ENCODE data around the gene EXOC6B. TPM values are rescaled to one million over a fixed set of nuclear protein-coding genes. Genes with fewer than 3 reads are reported as not detected.

EXOC6B gene
- total RNA-seq, 1 experiment from 2014 or later, result 11.7 TPM

DNA sequence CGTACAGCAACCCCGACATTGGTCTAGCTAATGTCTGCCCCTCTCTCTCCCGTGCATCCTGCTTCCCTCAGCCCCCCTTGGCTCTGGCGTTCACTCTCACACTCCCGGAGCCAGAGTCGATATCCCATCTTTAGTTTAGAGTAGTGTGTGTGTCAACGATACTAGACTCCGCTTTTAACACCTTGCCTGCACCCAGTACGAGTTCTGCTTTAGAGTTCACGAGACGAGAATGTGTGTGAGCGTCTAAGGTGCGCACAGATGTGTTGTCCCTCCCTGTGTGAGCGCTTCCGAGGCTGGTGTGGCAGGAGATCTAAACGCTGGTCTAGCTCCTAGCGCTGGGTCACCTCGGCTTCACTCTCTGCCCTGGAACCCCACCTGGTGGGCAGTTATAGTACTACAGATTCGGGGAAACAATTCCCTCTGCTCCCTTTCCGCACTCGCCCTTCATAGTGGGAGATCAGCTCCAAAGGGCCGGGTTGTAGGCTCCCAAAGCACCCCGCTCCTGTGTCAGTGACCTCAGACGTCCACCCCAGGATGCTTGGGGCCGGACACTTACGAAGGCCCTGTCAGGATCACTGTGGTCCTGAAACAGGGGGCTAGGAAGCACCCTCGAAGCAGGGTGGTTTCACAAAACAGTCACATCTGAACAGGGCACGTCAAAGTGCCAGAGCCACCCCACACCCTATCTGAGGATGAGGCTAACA is 675.5 kb downstream of the EXOC6B start:
- Histone ChIP-seq H3K4me3 (0 out of 2 replicates have a peak overlapping the region, but pooled peaks have one; percentile 0), H3K27me3 (no peaks in the 10 kb centered on the region), H3K36me3 (peaks cover 4% of the 10 kb centered on the region), H3K9me3 (no peaks in the 10 kb centered on the region)
- DNase-seq, result peak; percentile 78

DNA sequence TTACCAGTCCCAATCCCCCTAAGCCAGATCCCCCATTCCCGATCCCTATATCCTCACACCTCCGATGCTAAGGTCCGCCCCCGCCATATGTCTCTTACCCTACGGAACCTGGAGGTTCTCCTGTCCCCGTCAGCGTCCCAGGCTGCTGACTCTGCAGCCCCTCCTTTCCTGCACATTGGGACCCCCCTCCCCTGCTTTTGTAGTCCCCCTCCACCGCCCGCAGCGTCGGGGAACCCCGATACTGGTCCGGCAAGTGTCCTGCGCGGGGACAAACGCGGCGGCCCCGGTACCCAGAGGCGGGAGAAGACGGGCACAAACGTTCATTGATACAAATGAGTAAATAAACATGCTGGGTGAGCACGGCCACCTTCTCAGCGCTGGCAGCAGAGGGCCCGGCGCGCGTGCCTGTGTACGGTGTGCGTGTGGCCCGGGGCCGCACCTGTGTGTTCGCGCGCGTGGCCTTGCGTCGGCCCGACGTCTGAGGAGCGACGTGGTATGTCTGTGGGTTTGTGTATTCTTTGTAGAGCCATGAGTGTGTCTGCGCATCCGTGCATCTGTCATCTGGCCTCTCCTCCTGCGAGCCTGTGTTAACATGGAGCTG is 676.2 kb downstream of the EXOC6B start:
- H3K27me3 ChIP-seq, result no peaks in the 10 kb centered on the region
- H3K4me3 ChIP-seq, result peak overlapping the region; percentile 54; the same call in 1 of the 2 replicates
- no peaks in the 10 kb centered on the region for H3K9me3 ChIP-seq
- peaks cover 4% of the 10 kb centered on the region for H3K36me3 ChIP-seq
- DNase-seq, result no peak

DNA sequence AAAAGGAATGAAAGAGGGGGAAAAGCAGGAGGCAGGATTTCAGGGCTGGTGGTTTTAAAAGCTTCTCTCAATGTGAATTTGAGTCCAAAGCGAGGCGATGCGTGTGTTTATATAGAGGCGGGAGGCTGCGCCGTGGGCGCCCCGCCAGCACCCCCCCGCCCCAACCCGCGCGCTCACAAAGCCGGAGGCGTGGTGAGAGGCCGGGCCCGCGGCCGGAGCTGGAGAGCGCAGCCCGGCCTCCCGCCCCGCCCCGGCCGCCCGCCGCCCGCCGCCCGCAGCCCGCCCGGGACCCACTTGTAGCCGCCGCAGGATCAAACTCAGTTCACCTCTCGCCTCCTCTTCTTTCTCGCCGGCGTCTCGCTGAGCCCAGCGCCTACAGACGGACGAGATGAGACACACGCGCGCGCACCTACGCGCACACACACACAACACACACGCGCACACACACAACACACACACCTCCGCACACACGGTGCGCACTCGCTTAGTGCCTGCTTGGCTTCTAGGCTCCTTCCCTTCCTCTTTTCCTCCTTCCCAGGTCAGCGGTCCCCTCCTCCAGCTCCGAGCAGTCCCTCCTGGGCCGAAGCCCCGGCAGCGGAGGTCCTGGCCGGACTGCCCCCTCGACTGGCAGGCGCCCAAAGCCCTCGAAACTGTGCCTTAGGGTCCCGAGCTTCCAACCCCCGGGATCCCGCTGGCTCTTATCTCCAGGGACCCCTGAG is 676.8 kb downstream of the EXOC6B start:
- peak overlapping the region; percentile 54 for H3K4me3 ChIP-seq
- no peaks in the 10 kb centered on the region for H3K9me3 ChIP-seq
- no peaks in the 10 kb centered on the region for H3K27me3 ChIP-seq
- DNase-seq, result peak; percentile 83
- peaks cover 6% of the 10 kb centered on the region for H3K36me3 ChIP-seq

DNA sequence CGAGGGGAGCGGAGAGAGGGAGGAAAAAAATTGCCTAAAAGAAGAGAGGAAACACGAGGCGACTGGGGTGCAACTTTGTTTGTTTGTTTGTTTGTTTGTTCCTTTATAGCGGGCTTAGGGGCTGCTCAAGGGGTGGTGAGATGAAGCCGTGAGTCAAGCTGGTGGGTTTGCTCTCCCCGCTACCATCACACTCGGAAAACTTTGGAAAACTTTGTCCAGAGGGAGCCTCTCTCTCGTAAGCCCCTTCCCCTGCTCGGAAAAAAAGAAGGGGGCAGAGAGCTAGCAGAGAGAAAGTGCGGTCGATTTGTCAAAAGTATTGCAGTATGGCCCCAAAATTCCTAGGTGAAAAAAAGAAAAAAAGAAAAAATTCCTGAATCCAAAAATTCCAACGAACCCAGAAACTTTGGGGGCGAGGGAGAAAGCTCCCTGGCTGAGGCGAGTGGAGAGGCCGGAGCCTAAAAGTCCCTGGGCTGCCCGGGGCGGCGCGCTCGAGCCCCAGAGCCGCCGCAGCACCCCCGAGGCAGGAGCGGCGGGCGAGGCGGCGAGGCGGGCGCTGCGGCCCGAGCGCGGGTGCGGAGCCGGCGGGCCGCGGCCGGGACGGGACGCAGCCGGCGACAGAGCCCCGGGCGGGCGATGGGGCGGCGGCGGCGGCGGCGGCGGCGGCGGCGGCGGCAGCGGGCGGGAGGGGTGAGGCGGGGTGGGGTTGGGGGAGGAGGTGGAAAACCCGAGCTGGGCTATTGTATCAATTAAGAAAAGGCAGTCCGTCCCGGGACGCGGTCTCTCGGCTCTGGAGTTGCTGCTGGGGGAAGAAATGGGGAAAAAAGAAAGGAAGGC is 677.6 kb downstream of the EXOC6B start:
- peak overlapping the region; percentile 81 for H3K4me3 ChIP-seq
- no peak for DNase-seq
- H3K27me3 ChIP-seq, result no peaks in the 10 kb centered on the region

DNA sequence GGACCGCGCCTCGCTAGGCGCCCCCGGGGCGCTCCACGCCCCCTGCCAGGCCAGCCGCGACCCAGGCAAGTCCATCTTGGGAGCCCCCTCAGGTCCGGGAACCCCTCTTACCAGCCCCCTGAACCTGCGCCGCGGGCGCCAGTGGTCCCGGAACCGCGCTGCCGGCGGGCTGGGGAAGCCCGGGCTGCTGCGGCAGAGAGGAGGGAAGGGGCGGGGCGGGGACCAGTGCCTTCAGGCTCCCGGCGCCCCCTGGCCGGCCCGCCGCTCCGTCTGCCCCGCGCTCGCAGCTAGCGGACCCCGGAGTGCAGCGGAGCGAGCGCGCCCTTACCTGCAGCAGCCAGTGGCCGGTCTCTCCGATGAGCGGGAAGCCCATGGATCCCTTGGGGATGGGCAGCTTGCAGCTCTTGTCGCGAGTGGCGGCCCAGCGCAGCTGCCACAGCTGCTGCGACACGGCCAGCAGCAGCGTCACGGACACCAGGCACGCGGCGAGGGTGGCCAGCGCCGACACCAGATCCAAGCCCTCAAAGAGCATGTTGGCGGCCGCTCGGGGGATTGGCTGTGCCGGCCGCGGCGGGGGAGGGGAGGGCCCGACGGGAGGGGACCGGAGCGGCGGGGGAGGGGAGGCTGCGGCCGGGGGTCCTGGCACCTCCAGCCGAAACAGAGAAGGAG is 678.4 kb downstream of the EXOC6B start, which contains the start of gene CYP26B1:
CYP26B1 (minus strand) TSS at position 560 of the 669 bp plus-strand sequence; CDS start at position 532, 28 bp downstream.
- peak; percentile 54 for DNase-seq
- H3K27me3 ChIP-seq, result no peaks in the 10 kb centered on the region
- H3K36me3 ChIP-seq, result peaks cover 19% of the 10 kb centered on the region
- H3K9me3 ChIP-seq, result no peaks in the 10 kb centered on the region
- peak within 1 kb of the TSS; percentile 81 for H3K4me3 ChIP-seq

More for the DNA sequence above, 677.6 kb downstream of the EXOC6B start:
- Histone ChIP-seq H3K36me3 (peaks cover 13% of the 10 kb centered on the region), H3K9me3 (no peaks in the 10 kb centered on the region)

DNA sequence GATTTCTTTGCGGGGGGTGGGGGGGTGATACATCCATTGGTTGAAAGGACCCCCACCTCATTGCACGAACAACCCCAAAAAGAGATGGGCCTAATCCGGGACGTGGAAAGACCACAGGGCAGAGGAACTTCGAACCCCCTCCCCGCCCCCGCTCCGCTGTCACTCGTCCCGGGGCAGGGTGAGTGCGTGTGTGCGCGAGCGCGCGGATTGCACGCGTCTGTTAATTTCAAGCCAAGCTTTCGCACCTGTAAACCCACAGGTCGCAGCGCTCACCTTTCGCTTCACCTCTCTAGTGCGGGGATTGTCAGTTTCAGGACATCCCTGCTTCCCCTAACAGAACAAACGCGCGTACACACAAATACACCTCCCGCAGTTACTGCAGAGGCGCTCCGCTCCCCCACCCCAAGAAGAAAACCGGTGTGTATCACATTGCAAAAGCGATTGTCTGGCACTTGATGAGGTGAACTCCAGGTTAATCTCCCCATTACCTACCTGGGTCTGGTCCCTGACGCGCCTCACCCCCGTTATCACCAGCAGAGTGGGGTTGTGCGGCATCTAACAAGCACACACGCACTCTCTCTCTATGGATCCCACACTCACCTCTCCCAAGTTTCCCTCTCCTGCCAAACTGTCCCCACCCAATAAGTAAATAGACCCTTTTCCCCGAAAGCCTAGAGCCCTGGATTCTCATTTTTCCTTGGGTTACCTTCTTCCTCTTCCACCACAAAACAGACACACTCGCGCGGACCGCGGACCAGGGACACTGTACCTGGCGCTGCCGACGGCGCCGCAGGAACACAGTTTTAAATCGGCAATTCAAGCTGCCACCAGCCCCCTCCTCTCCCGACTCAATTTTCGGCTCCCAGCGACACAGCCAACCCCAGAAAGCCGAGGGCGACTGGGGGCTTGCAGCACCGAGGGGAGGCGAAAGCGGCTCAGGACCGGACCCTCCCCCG is 679.2 kb downstream of the EXOC6B start:
- DNase-seq, result no peak
- no peaks in the 10 kb centered on the region for H3K9me3 ChIP-seq
- H3K4me3 ChIP-seq, result peak overlapping the region; percentile 81
- H3K36me3 ChIP-seq, result peaks cover 24% of the 10 kb centered on the region
- no peaks in the 10 kb centered on the region for H3K27me3 ChIP-seq

DNA sequence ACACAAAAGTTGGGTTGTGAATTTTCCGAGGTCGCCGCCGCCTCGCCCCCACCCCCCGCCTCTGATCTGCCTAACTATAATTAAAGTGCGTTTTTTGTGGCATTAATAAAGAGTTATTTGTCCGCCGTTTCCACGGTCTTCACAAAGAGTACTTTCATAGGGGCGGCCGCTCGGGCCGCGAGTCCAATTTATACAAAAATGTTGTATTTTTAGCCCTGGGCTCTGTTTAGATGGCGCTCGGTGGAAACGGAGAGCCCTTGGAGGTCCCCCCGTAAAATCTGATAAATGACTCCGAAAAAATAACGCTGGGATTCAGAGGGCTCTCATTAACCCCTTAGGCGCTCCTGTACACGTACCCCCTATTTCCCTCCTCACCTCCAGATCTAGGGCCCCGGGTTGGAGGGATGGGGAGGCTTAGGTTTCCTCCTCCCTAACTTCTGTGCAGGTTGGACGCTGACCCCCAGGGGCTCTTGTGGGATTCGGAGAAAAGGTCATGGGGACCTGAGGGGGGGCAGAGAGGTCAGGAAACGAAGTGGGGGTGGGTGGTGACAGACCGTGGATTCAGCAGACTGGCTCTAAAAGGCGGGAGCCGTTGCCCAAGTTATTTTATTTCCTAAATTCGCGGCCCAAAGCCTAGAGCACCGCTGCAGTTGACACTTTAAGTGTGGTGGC is 680.0 kb downstream of the EXOC6B start:
- DNase-seq, result no peak
- Histone ChIP-seq H3K9me3 (no peaks in the 10 kb centered on the region), H3K4me3 (peak overlapping the region; percentile 81), H3K27me3 (no peaks in the 10 kb centered on the region), H3K36me3 (peaks cover 31% of the 10 kb centered on the region)

DNA sequence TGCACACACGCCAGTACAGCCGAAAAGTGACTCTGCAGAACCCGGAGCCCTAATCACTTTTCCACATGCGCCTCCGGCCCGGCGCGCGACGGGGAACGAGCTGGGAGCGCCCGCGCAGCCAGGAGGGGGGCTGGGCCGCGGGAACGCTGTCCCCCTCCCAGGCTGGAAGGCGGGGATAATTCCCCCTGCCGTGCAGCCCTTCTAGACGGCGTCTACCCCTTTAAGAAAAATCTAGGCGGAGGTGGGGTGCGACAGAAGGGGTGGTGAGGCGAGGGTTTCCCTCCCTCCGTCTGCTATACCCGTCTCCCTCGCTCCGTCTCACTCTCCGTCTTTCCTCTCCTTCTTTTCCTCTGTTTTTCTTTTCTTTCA is 680.6 kb downstream of the EXOC6B start:
- peak overlapping the region; percentile 81 for H3K4me3 ChIP-seq
- peak; percentile 79 for DNase-seq
- no peaks in the 10 kb centered on the region for H3K27me3 ChIP-seq
- peaks cover 31% of the 10 kb centered on the region for H3K36me3 ChIP-seq
- no peaks in the 10 kb centered on the region for H3K9me3 ChIP-seq

DNA sequence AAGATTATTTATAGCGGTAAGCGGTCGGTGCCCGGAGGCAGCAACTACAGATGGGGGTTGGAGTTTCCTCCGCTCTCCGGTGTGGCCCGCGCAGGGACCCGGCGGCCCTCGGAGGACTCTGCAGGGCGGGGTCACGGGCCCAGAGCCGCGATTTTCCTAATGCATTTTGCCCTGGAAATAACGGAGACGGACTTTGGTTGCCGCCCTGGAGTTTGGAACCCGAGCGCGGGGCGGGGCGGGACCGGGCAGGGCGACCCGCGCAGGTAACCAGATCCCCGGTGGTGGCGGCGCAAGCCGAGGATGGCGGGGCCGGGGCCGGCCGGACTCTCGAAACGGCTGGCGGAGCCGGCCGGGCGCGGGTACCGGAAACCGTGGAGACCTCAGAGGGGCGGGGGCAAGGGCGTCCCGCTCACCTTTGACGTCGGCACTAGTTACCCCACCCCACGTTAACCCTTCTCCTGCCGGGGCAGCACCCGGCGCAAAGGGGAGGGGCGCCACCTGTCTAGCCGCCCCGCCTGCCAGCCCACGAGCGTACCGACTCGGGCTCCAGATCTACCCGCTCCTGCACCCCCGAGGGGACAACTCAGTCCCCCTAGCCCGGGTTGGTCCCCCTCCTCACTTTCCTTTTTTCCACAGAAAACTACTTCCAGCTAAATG is 681.1 kb downstream of the EXOC6B start:
- DNase-seq, result peak; percentile 90
- Histone ChIP-seq H3K27me3 (no peaks in the 10 kb centered on the region), H3K4me3 (peak overlapping the region; percentile 81)

DNA sequence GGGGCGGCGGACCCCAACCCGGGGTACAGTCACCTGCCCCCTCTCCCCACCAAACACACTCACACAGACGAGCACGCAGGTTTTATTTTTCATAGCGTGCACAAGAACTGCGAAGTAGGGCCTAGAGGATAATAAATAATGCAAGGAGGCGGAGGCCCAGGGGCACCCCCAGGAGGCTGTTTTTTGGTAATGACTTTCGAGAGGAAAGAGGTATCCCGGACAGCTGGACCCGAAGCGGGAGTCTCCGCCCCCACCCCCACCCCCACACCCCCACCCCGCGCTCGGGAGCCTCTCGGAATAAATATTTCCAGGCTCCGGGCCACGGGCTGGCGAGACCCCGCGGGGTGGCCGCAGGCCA is 681.6 kb downstream of the EXOC6B start:
- H3K36me3 ChIP-seq, result peaks cover 40% of the 10 kb centered on the region
- no peak for DNase-seq
- H3K9me3 ChIP-seq, result no peaks in the 10 kb centered on the region
- H3K27me3 ChIP-seq, result no peaks in the 10 kb centered on the region
- peak overlapping the region; percentile 81 for H3K4me3 ChIP-seq

More for the DNA sequence above, 681.1 kb downstream of the EXOC6B start:
- no peaks in the 10 kb centered on the region for H3K9me3 ChIP-seq
- peaks cover 35% of the 10 kb centered on the region for H3K36me3 ChIP-seq

DNA sequence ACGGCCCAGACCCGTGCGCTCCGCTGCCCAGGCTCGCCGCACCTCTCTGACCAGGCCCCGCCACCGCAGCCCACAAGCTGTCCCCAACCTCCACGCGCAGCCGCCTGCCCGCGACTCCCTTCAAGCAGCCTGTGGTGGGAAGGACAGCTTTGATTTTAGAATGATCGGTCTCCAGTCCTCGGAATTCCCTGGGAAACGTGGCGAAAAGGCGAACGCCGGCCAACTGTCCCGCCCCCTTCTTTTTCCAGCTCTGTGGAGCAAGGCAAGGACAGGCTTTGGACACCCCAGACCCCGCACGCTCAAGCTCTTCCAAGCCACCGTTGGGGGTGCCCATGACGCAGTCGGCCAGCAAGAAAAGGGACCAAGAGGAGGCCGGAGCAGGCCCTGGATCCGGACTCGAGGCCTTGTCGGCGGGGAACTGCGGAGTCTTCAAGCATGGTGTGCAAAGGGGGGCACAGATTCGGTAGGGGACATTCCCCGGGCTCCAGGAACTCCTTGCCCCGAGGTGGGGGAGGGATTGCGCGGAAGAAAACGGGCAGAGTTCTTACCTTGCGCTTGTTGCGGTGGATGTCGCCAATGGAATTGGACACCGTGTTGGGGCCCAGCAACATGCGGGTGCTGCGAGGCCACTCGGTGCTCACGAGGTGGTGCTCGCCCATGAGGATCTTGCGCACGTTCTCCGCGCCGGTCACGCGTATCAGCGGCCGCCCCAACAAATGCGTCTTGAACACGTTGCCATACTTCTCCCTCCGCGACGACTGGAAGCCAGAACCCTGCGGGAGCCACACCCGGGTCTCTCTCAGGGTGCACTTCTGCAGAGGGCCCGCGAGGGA is 682.2 kb downstream of the EXOC6B start:
- no peak for DNase-seq
- no peaks in the 10 kb centered on the region for H3K27me3 ChIP-seq
- peak overlapping the region; percentile 81 for H3K4me3 ChIP-seq
- no peaks in the 10 kb centered on the region for H3K9me3 ChIP-seq
- H3K36me3 ChIP-seq, result peaks cover 43% of the 10 kb centered on the region

DNA sequence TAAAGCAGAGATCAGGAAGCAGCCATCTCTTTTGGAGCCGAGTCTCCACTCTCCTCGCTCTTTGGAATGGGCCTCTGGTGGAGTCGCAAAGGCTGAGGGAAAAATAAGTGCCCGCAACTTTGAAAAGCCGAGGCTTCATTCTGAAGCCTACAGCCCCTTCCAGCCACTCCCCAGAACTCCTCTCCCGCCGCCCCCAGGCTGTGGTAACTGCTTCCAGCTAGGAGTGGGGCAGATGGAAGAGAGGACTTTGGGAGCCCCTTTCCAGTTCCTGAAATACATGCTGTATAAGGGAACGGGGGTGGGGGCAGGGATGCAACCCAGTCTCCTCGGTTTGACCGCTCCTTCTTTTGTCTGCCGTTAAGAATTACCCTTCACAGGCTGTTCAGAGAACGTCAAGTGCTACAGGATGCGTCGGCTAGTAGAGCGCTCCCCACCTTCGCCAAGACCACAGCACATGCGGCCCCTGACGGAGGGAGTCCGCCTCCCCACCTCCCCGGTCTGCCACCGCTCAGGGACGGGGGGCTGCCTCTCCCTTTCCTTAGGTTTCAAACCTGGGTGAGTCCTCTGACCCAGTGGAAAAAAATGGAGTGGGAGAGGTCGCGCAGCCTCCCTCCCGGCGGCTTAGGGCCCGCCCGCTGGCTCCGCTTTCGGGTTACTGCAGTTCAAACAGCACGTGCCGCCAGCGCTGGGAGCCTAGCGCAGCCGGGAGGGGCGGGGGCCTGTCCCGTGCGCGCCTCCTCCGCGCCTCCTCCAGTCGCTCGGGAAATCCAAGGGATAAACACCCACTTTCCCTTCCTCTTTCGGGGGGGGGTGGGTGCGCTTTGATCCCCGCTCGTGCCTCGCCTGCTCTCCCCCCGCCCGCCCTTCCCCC is 683.0 kb downstream of the EXOC6B start:
- peak overlapping the region; percentile 81 for H3K4me3 ChIP-seq
- H3K27me3 ChIP-seq, result no peaks in the 10 kb centered on the region
- H3K36me3 ChIP-seq, result peaks cover 50% of the 10 kb centered on the region
- DNase-seq, result peak; percentile 84
- no peaks in the 10 kb centered on the region for H3K9me3 ChIP-seq
